TTC549 (cell line): Measurements from ENCODE around the gene SORT1.

Experiments used
- FAIRE-seq: peaks from 2 replicates; lab custom pipeline; 2012; peaks lifted over from hg19 to GRCh38; lab: Jason Lieb, UNC

SORT1 gene

DNA sequence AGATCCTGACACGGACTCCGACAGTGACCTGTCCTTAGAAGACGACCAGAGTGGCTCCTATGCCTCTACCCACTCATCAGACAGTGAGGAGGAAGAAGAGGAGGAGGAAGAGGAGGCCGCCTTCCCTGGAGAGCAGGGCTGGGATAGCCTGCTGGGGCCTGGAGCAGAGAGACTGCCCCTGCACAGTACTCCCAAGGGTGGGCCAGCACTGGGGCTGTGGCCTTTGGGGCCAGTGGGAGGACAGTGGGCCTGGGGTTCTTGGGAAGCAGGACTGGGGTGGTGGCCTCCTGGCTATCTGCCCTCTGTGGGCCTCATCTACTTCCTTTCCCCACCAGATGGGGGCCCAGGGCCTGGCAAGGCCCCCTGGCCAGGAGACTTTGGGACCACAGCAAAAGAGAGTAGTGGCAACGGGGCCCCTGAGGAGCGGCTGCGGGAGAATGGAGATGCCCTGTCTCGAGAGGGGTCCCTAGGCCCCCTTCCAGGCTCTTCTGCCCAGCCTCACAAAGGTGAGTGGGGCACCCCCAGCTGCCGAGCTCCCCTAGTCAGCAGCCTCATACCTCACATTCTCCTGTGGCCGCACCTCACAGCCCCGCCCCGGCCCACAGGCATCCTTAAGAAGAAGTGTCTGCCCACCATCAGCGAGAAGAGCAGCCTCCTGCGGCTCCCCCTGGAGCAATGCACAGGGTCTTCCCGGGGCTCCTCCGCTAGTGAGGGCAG is 124.7 kb downstream of the SORT1 start:
- no peak for FAIRE-seq

DNA sequence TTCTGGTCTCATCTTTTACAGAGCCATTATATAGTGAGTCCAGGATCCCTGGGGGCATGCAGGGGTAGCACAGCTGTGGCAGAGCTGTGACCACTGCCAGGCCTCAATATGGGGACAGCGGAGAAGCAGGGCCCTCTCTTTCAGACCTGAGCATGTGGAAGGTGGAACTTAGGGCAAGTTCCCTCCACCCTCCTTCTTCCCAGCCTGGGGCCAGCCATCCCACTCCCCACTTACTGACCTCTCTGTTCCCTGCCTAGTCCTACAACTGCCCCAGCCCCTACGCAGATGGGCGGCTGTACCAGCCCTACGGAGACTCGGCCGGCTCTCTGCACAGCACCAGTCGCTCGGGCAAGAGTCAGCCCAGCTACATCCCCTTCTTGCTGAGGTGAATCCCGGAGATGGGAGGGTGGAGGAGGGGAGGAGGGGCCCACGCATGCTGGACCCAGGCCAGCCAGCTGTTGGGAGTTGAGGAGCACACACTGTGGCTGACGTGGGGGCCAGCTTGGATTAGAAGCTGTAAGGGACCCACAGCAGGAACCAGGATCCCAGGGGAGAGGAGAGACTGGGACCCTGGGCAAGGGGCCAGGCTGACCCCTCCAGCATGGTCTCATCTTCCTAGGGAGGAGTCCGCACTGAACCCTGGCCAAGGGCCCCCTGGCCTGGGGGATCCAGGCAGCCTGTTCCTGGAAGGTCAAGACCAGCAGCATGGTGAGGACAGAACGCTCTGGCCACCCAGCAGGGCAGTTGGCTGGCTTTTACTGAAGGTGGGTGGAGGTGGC is 125.5 kb downstream of the SORT1 start:
- no peak for FAIRE-seq

DNA sequence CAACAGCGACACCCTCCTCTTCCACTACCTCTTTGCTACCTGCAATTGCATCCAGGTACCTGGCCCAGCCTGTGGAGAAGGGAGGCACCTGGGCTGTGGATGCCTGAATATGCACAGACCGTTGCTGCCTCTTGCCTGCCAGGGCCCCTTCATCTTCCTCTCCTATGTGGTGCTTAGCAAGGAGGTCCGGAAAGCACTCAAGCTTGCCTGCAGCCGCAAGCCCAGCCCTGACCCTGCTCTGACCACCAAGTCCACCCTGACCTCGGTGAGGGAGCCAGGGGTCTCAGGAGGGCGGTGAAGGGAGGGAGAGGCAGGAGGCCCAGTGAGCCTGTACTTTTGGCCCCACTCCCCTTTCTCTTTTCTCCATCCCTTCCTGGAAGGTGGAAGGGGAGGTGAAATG is 126.3 kb downstream of the SORT1 start:
- no peak for FAIRE-seq

DNA sequence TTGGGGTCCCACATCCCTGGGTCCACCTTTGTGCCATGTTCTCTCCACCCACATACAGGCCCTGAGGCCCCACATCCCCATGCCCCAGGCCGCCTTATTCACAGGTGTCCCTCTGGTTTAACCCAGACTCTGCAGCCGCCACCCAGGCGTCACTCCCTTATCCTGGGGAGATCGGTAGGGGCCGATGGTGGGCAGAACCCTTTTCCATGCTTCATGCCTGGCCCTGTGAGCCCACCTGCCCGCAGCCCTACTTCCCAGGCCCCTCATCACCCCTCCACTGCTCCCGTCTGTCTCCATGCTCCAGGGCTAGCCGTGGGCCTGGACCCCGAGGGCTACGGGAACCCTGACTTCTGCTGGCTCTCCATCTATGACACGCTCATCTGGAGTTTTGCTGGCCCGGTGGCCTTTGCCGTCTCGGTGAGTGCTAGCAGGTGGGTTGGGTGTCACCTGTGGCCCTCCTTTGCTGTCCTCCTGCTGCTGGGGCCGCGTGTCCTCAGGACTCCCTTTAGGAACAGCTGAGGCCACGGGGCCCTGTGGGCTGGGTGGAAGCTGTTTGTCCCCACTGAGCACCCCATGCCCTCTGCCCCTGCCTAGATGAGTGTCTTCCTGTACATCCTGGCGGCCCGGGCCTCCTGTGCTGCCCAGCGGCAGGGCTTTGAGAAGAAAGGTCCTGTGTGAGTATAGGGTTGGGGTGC is 126.9 kb downstream of the SORT1 start:
- no peak for FAIRE-seq

DNA sequence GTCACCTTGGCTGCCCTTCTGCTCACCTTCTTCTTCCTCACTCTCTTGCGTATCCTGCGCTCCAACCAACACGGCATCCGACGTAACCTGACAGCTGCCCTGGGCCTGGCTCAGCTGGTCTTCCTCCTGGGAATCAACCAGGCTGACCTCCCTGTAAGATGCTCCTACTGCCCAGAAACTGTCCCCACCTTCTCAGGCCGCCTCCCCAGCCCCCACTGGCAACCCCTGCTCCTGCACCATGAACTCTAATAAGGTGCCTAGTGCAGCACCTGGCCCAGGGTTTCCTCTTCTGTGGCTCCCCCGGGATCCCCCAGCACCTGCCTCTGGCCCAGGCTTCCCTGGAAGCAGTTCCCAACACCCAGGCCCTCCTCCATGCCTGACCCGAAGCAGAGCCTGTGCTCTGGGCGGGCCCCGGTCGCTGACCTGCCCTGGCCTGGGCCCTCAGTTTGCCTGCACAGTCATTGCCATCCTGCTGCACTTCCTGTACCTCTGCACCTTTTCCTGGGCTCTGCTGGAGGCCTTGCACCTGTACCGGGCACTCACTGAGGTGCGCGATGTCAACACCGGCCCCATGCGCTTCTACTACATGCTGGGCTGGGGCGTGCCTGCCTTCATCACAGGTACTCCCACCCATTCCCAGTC is 127.6 kb downstream of the SORT1 start:
- no peak for FAIRE-seq

DNA sequence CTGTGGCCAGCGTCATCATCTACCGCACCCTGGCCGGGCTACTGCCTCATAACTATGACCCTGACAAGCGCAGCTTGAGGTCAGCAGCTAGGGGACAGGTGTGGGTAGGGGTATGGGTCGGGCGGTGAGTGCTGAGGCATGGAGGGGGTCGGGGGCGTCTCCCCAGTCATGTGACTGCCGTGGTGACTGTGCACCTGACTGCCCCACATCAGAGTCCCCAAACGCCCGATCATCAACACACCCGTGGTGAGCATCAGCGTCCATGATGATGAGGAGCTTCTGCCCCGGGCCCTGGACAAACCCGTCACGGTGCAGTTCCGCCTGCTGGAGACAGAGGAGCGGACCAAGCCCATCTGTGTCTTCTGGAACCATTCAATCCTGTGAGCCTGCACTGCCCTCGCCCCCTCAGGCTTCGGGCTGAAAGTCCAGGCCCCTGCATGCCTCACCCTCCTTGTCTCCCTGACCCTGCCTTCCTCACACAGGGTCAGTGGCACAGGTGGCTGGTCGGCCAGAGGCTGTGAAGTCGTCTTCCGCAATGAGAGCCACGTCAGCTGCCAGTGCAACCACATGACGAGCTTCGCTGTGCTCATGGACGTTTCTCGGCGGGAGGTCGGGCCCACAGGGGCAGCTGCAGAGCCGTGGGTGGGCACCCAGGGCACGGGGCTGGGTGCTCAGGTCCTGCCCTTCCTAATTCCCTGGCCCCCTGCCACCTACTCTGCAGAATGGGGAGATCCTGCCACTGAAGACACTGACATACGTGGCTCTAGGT is 128.3 kb downstream of the SORT1 start:
- FAIRE-seq = no peak

DNA sequence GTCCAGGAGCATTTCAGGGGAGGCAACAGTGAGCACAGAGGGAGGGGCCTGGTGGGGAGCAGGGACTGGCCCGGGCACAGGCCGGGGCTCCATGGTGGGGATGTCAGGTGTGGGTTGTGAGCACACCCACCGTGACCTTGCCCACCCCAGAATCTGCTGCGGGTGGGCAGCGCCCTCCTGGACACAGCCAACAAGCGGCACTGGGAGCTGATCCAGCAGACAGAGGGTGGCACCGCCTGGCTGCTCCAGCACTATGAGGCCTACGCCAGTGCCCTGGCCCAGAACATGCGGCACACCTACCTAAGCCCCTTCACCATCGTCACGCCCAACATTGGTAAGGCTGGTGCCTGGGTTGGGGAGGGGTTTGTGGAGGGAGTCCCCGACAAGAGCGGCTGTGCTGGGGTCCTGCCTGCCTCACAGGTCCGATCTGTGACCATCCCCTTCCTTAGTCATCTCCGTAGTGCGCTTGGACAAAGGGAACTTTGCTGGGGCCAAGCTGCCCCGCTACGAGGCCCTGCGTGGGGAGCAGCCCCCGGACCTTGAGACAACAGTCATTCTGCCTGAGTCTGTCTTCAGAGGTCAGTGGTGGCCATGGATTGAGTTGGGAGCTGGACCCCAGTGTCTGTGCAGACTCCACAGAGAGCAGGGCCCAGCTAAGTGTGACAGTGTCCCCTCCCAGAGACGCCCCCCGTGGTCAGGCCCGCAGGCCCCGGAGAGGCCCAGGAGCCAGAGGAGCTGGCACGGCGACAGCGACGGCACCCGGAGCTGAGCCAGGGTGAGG is 129.1 kb downstream of the SORT1 start:
- FAIRE-seq = no peak

DNA sequence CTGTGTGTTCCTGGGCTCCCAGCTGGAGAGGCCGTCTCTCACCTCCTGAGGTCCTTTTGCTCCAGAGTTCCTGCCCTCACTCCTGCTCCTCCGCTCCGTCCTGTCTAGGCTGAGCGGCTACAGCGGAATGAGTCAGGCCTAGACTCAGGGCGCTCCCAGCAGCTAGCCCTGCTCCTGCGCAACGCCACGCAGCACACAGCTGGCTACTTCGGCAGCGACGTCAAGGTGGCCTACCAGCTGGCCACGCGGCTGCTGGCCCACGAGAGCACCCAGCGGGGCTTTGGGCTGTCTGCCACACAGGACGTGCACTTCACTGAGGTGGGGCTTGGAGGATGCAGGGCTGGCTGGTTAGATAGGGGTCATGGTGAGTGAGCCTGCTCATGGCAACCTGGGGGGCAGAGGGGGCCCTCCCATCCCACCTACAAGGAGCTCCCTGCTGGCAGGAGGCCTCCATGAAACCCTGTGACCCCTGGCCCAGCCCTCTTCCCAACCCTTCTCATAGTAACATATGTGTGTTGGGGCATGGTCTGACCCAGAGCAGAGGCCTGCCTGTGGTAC is 129.9 kb downstream of the SORT1 start:
- no peak for FAIRE-seq

DNA sequence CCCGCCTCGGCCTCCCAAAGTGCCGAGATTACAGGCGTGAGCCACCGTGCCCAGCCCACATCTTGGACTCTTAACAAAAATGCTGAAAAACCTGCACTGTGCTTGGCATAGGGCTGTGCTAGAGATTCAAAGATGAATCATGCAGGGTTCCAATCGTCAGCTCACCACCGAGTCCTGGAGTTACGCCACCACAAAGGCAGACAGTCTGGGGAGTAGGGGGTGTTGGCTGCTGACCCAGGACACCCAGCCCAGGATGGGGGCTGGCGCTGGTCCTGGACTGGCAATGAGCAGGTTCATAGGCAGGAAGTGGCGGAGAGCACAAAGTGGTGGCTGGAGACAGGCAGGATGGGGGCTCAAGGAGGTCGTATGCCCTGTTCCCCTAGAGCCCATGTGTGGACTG is 130.8 kb downstream of the SORT1 start:
- FAIRE-seq = no peak

DNA sequence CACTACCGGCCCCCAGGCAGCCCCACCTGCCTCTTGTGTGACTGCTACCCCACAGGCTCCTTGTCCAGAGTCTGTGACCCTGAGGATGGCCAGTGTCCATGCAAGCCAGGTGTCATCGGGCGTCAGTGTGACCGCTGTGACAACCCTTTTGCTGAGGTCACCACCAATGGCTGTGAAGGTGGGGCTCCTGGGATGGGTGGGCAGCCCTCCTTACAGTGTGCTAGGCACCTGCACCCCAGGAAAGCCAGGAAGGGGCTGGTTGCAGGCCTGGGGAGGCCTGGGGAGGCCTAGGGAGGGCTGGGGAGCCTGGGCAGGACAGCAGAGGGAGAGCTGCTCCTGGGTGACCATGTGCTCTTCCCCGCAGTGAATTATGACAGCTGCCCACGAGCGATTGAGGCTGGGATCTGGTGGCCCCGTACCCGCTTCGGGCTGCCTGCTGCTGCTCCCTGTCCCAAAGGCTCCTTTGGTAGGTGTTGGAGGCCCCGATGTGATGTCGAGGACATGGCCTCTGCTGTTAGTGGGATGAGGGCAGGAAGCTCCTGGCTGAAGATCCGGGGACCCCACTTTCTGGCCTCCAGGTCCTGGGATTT is 131.9 kb downstream of the SORT1 start:
- no peak for FAIRE-seq

DNA sequence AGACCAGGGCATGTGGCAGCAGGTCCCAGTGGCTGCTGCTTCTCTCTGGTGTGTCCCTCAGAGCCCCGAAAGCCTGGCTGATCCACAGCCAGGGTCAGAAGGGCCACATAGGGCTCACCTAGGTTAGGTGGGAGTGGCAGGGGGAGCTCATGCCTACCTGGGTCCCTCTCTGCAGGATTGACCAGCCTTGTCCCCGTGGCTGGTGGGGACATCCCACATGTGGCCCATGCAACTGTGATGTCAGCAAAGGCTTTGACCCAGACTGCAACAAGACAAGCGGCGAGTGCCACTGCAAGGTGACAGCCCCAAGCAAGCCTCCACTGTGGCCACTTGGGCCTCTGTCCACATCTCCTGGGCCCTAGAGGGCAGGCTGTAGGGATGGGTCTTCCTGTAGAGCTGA is 132.7 kb downstream of the SORT1 start:
- no peak for FAIRE-seq

DNA sequence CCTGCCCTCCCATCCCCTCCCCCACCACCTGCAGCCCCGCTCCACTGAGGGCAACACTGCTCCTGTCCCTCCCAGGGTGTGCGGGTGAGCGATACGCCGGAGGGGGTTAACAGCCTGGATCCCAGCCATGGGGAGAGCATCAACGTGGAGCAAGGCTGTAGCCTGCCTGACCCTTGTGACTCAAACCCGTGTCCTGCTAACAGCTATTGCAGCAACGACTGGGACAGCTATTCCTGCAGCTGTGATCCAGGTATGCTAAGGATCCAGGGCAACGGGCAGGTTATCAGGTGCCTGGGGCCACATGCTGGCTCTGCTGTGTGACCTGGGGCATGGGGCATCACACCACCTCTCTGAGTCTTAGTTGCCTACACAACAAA is 133.4 kb downstream of the SORT1 start:
- no peak for FAIRE-seq

DNA sequence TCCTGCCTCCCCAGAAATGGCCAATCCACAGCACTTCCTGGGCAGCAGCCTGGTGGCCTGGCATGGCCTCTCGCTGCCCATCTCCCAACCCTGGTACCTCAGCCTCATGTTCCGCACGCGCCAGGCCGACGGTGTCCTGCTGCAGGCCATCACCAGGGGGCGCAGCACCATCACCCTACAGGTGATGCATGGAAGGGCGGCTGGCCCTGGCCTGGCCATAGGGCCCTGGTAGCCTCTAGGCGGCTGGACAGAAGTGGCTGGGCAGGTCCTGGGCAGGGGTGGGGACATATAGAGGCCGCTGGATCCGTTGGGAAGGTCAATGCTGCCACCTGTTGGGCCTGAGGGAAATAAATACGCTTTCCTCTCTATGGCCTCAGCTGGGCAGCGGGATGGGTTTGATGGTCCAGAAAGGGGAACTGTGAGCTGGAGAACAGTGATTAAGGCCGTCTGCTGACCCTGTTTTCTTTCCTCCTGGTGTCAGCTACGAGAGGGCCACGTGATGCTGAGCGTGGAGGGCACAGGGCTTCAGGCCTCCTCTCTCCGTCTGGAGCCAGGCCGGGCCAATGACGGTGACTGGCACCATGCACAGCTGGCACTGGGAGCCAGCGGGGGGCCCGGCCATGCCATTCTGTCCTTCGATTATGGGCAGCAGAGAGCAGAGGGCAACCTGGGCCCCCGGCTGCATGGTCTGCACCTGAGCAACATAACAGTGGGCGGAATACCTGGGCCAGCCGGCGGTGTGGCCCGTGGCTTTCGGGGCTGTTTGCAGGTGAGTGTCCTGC is 133.9 kb downstream of the SORT1 start:
- FAIRE-seq = peak; percentile 46

DNA sequence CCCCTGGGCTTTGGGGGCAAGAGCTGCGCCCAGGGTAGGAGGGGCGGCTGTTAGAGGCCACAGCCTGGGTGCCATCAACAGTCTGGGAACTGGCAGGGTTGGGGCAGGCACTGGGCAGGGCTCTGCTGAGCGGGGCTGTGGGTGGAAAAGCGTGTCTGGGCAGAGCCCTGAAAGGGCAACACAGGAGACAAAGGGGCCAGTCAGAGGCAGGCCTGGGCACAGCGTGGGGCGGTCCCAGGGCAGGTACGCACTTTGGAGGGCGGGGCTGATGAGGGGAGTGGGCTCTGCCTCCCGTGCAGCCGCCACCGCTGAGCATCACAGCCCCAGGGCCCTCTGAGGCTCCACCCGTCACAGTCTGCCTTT is 134.5 kb downstream of the SORT1 start:
- no peak for FAIRE-seq

DNA sequence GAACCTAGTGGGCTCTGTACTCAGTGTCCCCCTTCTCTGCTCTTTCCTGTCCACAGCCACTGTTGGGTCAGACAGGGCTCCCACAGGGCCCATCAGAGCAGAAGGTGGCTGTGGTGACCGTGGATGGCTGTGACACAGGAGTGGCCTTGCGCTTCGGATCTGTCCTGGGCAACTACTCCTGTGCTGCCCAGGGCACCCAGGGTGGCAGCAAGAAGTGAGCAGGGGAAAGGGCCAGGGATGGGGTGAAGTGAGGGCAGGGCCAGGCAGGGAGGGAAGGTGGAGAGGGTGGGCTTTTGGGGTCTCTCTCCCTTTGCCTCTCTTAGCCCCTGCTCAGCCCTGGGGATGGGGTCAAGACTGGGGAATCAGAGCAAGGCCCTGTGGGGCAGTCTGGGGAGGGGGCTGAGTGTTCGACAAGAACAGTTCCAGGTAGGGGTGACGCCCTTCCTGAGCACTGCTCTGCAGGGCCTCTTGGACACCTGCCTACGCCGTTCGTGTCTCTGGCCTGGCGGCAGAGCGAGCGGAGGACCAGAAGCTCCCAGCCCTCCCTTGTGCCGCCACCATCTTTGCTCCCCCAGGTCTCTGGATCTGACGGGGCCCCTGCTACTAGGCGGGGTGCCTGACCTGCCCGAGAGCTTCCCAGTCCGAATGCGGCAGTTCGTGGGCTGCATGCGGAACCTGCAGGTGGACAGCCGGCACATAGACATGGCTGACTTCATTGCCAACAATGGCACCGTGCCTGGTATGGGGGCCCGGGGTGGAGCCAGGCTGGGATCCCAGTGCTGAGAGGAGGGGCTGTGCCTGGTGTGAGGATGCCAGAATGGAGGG is 135.3 kb downstream of the SORT1 start:
- no peak for FAIRE-seq

DNA sequence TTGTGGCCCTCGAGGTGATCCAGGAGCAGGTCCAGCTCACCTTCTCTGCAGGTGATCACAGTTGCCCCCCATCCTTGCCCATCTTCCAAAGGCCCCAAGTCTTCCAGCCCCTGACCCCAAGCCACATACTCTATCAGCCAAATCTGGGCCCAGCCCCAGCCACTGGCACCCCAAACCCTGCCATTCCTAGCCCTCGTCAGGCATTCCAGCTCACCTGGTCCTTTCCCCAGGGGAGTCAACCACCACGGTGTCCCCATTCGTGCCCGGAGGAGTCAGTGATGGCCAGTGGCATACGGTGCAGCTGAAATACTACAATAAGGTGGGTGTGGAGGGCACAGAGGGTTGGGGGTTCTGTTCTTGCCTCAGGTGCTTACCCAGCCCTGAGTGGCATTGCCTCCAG is 136.1 kb downstream of the SORT1 start:
- no peak for FAIRE-seq

DNA sequence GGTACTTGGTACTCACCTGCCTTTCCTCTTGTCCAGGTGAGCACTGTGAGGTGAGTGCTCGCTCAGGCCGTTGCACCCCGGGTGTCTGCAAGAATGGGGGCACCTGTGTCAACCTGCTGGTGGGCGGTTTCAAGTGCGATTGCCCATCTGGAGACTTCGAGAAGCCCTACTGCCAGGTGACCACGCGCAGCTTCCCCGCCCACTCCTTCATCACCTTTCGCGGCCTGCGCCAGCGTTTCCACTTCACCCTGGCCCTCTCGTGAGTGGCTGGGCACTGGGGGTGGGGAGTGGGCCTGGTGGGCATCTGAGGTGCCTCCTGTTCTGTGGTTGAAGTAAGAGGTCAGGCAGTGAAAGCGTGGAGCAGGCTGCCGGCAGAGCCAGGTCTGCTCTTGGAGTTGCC is 136.7 kb downstream of the SORT1 start:
- FAIRE-seq = no peak

DNA sequence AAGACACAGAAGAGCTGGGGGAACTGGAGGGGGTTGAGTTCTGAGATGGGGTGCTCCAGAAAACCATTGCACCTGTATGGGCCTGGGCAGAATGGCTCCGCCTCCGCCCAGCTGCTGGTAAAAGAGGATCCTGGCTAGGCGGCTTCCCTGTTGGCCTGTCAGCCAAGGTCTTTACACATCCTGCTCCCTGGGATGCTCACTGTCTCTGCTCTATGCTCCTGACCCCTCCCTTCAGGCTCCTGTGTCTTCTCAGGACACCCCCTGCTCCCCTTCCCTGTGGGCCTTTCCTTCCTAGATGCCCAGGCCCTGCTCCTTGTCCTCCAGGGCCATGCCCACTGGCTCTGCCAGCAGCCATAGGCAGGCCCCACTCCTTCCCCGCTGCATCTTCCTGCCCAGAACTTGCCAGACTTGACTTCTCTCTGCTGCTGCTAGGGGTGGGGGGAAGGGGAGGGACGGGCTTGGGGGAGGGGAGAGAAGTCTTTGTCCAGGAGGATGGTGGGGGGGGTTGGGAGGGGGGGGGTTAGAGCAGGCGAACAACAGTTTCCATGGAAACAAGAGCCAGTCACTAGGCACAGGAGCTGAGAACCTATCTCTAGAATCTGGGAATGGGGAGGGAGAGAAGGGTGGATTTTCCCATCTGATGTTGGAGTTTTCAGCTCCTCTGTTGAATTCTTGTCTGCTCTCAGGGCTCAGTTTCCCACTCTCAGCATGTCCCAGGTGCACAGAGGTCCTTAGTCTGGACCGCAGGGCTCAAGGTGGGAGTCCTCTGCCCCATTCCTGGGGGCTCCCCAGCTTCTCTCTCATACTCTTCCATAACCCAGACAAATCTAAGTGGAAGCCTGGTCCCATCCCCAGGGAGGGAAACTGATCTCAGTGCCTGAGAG is 137.8 kb downstream of the SORT1 start:
- no peak for FAIRE-seq
